Fibroblast of villous mesenchyme (primary cell): ENCODE data around the gene CDK10. TPM values are rescaled to one million over a fixed set of nuclear protein-coding genes. Genes with fewer than 3 reads are reported as not detected.

Source experiments
- DNase-seq: peaks from one replicate; pipeline ENCODE4 v3.0.0-alpha.2; 2010; ENCODE audit warnings: low read depth
- H3K4me3 ChIP-seq: 2 replicates; pipeline ENCODE4 v1.5.1; 2011; ENCODE audit warnings: low read depth, mild to moderate bottlenecking, low read length
- total RNA-seq: library from RNA; depleted of rRNA; stranded (reverse); fragments of >200 nt; gene quantifications from 2 replicates; pipeline ENCODE4 v1.2.3, GENCODE V29; 2012
- TF ChIP-seq, protein P1 (sequence below): IDR thresholded peaks from 2 replicates; pipeline ENCODE4 v1.5.1; 2012; ENCODE audit warnings: low read depth, mild to moderate bottlenecking, low read length; ENCODE audit not compliant: insufficient read depth

Gene CDK10
- total RNA-seq, 1 donor = 51.0 TPM

DNA sequence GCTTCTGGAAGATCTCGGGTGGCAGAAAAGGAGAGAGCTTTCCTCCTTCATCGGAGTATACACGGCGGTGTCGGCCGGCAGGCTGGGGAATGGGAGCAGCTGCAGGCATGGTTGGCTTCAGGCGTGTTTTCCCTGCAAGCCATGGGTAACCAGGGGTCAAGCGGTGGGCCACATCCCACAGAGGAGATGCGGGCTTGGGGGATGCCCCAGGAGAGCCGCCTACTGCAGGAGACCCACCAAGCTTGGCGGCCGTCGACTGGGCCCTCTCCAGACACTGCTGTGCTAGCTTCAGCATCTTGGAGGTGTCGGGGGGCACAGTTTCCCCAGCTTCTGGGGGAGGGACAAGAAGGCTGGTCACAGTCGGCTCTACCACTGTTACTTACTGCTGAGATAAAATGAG, 30.0 kb downstream of the CDK10 start:
- DNase-seq = no peak
- TF ChIP-seq, protein P1, sequence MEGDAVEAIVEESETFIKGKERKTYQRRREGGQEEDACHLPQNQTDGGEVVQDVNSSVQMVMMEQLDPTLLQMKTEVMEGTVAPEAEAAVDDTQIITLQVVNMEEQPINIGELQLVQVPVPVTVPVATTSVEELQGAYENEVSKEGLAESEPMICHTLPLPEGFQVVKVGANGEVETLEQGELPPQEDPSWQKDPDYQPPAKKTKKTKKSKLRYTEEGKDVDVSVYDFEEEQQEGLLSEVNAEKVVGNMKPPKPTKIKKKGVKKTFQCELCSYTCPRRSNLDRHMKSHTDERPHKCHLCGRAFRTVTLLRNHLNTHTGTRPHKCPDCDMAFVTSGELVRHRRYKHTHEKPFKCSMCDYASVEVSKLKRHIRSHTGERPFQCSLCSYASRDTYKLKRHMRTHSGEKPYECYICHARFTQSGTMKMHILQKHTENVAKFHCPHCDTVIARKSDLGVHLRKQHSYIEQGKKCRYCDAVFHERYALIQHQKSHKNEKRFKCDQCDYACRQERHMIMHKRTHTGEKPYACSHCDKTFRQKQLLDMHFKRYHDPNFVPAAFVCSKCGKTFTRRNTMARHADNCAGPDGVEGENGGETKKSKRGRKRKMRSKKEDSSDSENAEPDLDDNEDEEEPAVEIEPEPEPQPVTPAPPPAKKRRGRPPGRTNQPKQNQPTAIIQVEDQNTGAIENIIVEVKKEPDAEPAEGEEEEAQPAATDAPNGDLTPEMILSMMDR = no peak
- no peak overlapping the region for H3K4me3 ChIP-seq

- no peak for DNase-seq
- TF ChIP-seq, protein P1 = no peak
- H3K4me3 ChIP-seq = no peak overlapping the region
These were observed 30.6 kb downstream of the CDK10 start for GRCh38 chr16:89716916-89717687.

DNA sequence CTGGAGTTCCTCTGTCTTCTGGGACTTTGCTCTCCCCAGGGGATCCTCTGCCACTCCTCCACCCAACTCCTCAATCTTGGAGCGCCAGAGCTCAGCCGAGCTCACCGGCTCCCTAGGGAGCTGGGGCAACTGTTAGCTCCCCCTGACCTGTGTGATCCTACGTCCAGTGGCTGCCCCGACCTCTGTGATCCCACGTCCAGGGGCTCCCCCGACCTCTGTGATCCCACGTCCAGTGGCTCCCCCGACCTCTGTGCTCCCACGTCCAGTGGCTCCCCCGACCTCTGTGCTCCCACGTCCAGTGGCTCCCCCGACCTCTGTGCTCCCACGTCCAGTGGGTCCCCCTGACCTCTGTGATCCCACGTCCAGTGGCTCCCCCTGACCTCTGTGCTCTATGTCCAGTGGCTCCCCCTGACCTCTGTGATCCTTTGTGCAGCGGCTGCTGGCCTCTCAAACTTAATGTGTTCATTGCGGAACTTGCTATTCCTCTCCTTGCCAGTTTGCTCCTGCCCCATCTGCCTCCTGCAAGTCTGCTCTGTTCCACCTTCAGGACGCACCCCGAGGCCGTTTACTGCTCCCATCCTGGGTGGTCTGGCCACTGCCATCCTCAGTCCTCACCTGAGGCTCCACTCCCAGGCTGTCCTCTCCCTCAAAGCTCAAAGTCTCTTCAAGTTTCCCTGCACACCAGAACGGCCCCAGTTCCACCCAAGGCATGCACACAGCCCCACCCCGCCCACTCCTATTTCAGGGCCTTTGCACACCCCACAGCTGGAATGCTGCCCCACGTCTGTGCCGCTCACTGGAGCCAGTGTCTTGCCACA, 31.4 kb downstream of the CDK10 start:
- TF ChIP-seq, protein P1 = no peak
- H3K4me3 ChIP-seq = no peak overlapping the region
- DNase-seq = no peak

GRCh38 chr16:89720551-89720812, 34.0 kb downstream of the CDK10 start:
- TF ChIP-seq, protein P1 = no peak

GRCh38 chr16:89720813-89721545, 34.5 kb downstream of the CDK10 start, which contains the start of the genes VPS9D1 and ZNF276:
VPS9D1 (minus strand) TSS chr16:89720898; CDS start chr16:89720861, 37 bp downstream.
ZNF276 (plus strand) TSS chr16:89721537; CDS start chr16:89721641, 104 bp downstream.
- H3K4me3 ChIP-seq = peak within 1 kb of the TSS; percentile 82
- TF ChIP-seq, protein P1 = no peak
- DNase-seq = peak; percentile 74

More at GRCh38 chr16:89720551-89720812, 34.0 kb downstream of the CDK10 start:
- DNase-seq = peak; percentile 26
- peak overlapping the region; percentile 82 for H3K4me3 ChIP-seq

- TF ChIP-seq, protein P1 = no peak
- peak overlapping the region; percentile 82 for H3K4me3 ChIP-seq
- peak; percentile 79 for DNase-seq
These were observed 35.3 kb downstream of the CDK10 start for GRCh38 chr16:89721546-89722391.
